HG03175 (cell line): ENCODE results near the gene CCDC12.
A peak's percentile ranks its signal among the peaks of the same experiment; 100 is the strongest.
"Not testable (repeated sequence)": the region's sequence is repeated elsewhere in the genome, so short reads cannot be mapped to it uniquely, and the experiment has no call there.

Source experiments
- ATAC-seq: cut with Tn5 transposase; IDR thresholded peaks from one replicate; pipeline ENCODE4 v1.9.1; 2021; ENCODE audit warnings: mild to moderate bottlenecking, moderate library complexity; ENCODE audit not compliant: unreplicated experiment

Gene CCDC12

DNA sequence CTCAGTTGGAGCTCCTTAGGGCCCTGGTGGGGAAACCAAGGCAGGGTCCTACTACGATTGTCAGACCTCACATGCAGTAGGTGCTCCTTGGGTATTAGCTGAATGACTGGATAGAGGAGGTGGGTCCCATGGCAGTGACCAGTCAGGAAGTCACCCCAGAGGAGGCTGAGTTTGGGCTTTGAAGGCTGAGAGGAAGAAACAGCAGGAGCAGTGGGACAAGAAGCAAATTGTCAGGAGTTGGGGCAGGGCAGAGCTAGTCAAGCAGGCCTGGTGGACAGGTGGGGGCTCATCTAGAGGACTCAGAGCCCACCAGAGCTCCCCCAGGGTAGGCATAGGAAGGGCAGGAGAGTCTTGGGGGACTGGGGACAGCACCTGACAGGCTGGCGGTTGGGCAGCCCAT, 6.0 kb upstream of the CCDC12 start:
- no peak for ATAC-seq

DNA sequence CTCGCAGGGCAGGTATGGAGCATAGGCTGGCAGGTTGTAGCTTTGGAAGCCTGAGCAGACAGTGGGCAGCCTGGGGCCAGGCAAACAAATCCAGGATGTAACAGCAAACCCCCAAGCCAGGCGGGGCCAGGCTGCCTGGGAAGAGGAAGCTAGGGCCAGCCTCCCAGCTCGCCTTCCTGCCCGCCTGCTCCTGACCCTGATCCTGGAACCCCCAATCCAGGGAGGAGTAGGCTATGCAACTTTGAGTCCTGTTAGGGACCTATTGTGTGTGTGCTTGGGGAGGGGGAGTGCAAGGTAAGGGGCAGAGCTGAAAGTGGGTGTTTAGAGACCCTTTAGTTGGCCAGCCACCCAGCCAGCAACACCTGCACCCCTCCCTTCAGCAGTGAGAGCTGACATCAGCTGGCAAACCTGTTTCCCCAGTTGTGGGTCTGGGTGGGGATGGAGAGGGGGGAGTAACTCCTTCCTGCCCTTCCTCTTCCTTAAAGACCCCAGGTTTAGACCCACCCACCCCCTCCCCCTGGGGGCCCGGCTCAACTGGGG, 5.5 kb upstream of the CCDC12 start:
- ATAC-seq, result no peak

GRCh38 chr3:46979958-46980497, 3.5 kb upstream of the CCDC12 start:
- peak; percentile 1 for ATAC-seq

DNA sequence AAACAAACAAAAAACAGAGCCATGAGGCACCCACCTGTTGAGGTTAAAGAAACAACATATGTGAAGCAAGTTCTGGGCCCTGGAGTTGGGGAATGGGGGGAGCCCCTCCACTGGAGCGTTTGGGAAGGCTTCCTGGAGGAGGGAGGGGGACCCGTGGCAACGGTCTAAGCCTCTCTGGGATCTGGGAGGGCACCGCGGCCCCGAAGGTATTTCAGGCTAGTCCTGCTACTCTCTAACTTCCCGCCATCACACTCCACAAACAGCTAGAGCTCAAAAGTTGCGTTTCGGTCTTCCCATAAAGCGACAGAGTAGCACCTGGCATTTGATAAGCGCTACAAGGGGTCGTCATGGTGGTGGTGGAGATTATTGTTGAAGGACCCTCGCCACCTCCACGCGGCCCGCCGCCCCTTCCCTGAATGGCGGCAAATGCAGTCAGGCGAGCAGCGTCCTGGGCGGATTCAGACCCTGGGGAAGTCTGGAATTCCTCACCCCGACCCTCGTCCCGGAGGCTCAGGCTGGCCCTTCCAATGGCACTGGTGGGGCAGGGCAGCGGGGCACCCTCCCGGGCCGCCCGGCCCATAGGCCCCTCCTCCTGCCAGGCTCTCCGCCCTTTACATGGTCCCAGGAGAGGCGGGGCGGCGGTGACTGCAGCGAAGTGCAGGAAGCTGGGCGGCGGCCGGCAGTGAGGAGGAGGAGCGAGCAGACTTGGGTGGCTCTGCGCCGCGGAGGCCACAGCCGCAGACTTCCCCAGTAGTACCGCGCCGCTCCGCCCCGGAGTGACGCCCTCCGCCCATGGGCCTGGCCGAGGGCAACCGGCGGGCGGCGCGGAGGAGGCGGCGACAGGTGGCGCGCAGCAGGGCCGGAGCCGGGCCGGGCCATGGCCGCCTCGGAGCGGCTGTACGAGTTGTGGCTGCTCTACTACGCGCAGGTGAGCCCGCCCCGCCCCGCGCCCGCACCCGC, 2.7 kb upstream of the CCDC12 start, which contains the start of gene NBEAL2:
NBEAL2 (plus strand) TSS at position 682 of the 960 bp plus-strand sequence; CDS start at position 878, 196 bp downstream.
- peak; percentile 74 for ATAC-seq

- ATAC-seq, result no peak
Measured at GRCh38 chr3:46978381-46978780, 1.8 kb upstream of the CCDC12 start.

DNA sequence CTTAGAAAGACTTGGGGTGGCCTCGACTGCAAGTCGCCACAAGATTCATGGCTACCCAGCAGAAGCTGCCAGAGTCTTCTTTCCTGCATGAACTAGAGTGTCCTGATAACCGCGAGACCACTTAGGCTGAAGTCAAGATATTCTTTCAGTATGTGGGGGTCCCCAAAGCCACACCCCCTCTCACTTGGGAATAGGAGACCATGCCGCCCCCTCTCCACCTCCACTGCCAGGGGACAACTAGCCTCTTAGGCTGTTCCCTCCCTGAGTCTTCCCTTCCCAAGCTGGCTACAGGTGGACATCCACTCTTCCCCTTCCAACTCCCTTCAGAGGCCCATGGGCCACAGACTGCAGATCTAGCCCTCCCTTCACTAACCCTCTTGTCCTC, 1.3 kb upstream of the CCDC12 start:
- ATAC-seq, result no peak

DNA sequence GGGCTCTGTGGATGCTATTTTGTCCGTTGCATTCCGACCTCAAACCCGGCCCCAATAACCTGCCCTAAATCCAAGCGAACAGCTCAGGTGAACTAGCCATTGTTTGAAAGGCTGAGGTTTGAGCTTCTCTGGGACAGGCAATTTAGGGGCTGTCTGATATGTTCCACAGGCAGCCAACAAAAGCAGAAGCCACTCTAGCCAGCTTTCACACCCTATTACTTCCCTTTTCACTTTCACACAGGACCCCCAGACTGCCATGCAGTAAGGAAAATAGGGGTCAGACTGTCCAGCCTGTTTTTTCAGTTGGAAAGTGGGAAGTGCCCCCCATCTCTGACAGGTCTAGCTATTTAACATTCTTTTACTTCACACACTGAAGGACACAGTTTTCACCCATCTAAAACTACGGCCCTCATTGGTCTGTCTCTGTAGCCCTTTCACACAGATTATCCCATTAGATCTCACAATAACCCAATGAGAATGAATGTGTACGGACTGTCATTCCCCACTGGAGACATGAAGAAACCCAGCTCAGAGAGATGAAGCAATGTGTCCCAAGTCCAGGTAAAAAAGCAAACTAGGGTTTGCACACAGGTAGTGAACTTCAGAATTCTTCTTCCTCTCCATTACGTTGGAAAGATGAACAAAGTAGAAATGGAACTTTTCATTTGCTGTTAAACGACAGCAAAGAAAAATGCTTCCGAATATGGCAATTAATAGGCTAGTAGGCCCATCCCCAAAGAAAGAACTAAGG, 1.9 kb downstream of the CCDC12 start:
- no peak for ATAC-seq

GRCh38 chr3:46972396-46972795, 4.1 kb downstream of the CCDC12 start:
- no peak for ATAC-seq

GRCh38 chr3:46971742-46972141, 4.8 kb downstream of the CCDC12 start:
- ATAC-seq, result no peak

GRCh38 chr3:46971151-46971550, 5.4 kb downstream of the CCDC12 start:
- no peak for ATAC-seq

GRCh38 chr3:46970391-46971091, 6.0 kb downstream of the CCDC12 start:
- no peak for ATAC-seq

GRCh38 chr3:46968783-46969428, 7.6 kb downstream of the CCDC12 start:
- ATAC-seq, result no peak

GRCh38 chr3:46966811-46967210, 9.7 kb downstream of the CCDC12 start:
- ATAC-seq, result no peak

GRCh38 chr3:46965151-46965550, 11.4 kb downstream of the CCDC12 start:
- ATAC-seq, result no peak

GRCh38 chr3:46964038-46964590, 12.4 kb downstream of the CCDC12 start:
- ATAC-seq, result not testable (repeated sequence)

DNA sequence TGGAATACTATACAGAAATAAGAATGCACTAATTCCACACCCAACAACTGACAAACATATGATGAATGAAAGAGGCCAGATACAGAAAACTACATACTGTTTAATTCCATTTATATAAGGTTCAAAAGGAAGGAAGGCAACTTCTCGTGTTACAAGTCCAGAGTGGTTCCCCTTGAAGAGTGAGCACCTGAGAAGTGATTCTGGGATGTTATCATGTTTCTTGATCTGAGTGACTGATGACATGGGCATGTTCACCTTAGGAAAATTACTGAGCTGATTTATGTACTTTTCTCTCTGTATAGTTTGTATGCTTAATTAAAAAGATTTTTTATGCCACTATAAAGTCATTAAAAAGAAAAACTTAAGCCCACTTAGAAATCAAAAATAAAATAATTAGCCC, 13.6 kb downstream of the CCDC12 start:
- ATAC-seq, result no peak

- ATAC-seq, result no peak
Measured at GRCh38 chr3:46962427-46962826, 14.1 kb downstream of the CCDC12 start.

GRCh38 chr3:46960835-46961234, 15.7 kb downstream of the CCDC12 start:
- no peak for ATAC-seq

DNA sequence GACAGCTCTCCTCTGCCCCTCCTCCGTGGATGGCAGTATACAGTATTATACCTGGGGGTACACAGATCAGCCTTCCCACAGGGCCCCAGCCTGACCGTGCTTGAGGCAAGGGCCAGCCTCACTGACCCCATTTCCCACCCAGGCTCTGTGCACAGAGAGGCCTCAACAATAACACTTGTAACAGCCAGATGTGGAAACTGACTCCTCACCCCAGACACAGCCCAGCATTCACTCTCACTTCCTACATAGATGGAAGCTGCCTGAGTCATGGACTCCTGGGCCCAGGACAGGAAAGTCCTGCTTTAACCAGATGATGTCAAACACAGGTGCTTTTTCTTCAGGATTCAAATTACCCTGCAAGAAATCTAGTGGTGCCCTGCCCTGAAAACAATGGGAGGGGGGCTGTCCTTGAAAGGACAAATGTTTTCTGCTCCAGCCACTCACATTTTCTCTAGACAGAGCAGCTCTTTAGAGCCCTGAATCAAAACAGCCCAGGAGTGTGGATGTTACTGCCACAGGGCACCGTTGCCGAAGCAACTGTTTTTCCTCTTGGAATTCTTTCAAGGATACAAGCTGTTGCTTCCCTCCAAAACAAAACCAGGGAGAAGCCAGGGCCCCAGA, 16.4 kb downstream of the CCDC12 start:
- ATAC-seq, result no peak

DNA sequence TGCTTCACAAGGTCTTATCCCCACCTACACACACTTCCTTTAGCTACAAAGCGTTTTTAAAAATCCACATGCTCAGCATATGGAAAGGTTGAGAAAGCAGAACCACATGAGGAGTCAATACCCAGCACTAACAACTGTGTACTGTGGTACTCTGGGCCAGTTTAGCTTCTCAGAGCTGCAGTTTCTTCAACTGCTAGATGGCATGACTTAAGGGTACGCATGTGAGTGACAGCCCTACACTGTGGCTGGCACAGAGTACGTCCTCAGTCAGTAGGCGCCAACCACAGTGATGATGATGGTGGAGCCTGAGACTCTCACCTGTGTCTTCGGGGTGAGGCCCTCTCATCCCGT, 17.4 kb downstream of the CCDC12 start:
- ATAC-seq, result no peak
